GM21786 (cell line): ENCODE data around the gene RNF227.

ENCODE experiments used
- ATAC-seq: cut with Tn5 transposase; IDR thresholded peaks from one replicate; pipeline ENCODE4 v1.9.1; 2021; ENCODE audit not compliant: unreplicated experiment

Gene RNF227

GRCh38 chr17:7930841-7931631, 14.9 kb upstream of the RNF227 start:
- no peak for ATAC-seq

DNA sequence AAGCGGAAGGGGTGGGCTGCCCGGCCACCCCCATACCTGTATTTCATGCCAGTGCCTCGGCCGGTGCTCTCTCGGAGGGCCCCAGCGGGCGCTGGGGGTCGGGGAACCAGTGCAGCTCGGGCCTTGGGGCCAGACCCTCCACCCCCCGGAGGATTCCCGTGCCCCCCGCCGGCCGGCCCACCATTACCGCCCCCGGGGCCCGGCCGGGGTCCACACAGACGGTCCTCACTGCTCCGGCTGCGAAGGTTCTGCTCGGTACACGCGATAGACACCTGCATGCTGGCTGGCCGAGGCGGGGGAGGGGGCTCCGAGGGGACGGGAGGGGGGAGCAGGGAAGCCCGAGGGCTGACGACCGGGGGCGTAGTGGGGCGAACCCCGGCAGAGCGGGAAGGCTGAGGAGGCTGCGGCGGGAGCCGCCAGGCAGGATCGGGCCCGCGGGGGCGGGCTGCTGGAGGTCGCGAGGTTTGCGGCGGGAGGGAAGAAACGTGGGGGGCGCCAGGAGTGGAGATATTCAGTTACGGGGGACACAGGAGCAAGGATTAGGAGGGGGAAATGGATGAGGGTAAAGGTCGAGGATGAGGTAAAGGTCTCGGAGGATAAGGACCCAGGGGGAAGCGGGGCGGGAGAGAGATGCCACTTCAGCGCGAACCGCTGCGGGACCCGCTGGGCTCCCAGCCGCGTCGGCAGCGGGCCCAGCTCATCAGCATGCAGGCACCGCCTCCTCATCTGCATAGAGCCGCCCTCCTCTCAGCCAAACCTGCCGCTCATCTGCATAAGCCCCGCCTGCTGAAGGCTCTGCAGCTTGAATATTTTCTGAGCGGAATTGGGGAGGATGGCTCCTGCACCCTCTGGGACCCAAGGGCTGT, 13.3 kb upstream of the RNF227 start, which contains the start of gene KCNAB3:
KCNAB3 (minus strand) TSS at position 699 of the 866 bp plus-strand sequence; CDS start at position 278, 421 bp downstream.
- ATAC-seq, result no peak

GRCh38 chr17:7927596-7927995, 11.5 kb upstream of the RNF227 start:
- ATAC-seq, result no peak

- no peak for ATAC-seq
Measured at GRCh38 chr17:7922845-7923628, 6.9 kb upstream of the RNF227 start.

DNA sequence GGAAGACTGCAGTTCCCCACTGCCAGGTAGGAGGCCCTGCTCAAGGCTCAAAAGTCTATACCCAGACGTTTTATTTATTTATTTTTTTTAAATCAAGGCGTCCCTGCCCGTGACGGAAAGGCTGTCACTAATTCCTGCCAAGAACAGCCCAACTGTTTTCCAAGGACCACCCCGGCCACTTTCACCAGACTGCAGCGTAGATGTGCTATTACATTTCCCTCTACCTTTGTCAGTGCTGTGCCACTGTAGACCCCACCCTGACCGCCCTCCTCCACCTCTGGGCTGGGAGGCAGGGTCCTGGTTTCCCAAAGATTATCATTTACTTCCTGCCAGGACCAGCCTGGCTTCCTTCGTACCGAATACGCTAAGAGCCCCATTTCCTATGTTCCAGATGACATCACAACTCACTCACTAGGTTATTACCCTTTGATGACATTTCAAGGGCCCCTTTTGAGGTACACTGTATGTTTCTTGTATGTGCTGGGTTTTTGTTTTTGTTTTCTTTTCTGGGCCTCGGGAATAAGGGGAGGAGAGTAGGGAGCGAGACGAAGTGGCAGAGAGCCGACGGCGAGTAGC, 6.3 kb upstream of the RNF227 start:
- no peak for ATAC-seq

DNA sequence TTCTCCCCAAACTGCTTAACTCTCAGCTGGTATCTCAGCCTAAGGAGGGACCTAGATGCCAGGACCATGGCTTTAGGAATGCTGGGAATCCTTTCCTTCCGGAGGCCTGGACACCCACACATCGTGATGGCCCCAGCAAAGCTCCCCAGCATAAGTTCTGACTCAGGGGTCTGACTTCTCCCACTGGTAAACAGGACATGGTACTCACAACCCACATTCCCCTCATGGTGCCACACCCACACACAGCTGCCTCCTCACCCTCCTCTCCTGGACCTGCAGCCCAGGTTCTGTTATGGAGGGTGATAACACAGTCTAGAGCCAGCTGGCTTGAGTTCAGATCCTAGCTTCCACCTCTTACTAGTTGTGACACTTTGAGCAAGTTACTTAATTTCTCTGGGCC, 719 bp upstream of the RNF227 start:
- no peak for ATAC-seq

DNA sequence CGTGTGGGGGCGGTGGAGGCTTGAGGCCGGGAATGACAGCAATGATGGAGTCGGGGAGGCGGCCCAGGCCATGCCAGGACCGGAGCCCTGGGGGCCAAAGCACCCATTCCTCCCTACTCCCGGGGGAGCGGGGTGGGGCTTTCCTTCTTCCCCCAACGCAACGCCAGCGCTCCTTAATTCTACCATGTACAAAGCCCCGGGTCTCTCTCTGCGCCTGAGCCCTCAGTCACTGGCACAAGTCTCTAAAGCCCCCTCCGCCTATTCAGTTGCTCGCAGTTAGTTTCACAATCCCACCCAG, 245 bp upstream of the RNF227 start:
- ATAC-seq, result no peak

DNA sequence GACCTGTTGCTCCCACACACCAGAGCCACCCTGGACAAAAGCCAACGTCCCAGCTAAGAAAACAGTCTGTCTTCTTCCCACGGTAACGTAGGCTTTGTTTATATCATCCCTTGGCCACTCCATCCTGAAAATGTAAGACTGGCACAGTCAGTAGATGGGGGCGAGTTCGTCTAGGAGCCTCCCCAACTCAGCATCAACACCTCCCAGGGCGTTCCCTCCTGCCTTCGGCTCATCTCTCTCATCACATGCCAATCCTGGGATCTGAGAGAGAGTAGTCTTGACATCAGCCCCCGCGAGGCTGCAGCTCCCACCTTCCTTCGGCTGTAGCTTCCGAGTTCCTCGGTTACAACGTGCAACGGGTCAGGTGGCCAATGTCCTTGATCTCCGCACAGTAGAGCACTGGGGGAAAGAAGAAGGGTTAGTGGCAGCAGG, 894 bp downstream of the RNF227 start:
- no peak for ATAC-seq

DNA sequence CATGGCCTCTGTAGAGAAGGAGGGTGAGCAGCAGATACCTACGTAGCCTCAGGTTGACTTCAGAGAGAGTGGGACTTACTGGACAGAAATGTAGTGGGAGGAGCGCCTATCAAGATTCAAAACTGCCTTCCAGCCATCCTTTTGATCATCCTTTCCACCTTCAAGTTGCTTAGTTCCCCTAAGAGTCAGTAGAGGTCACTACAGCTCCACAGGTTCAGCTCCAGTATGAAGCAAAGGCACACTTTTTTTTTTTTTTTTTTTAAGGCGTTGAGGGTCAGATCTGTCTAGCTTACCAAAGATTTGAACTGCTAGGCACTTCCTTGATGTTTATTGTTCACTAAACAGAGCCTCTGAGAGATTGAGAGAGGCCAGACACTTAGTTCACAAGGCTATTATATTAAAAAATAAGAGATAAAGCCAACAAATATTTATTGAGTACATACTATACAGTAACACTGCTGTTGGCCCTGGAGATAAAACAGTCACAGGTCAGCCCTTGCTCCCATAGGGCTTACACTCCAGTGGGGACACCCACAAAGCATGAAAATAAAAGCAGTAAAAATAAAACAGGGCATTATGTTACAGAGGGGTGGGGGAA, 3.1 kb downstream of the RNF227 start:
- no peak for ATAC-seq

GRCh38 chr17:7911116-7911515, 5.0 kb downstream of the RNF227 start:
- no peak for ATAC-seq

DNA sequence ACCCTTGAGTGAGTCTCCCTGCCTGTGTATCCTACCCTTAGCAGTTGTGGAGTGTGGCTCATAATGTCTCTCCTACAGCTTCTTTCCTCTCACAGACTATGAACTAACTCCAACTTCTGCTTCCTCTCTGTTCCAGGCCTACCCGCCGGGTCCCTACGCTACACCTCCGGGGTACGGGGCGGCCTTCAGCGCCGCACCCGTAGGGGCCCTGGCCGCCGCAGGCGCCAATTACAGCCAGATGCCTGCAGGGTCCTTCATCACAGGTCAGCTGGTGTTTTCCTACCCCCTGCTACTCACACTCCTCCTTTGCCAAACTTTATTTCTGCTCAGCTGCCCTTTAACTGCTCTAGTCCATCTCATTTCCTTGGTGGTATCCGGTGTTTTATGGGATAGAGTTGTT, 5.4 kb downstream of the RNF227 start:
- ATAC-seq, result no peak

DNA sequence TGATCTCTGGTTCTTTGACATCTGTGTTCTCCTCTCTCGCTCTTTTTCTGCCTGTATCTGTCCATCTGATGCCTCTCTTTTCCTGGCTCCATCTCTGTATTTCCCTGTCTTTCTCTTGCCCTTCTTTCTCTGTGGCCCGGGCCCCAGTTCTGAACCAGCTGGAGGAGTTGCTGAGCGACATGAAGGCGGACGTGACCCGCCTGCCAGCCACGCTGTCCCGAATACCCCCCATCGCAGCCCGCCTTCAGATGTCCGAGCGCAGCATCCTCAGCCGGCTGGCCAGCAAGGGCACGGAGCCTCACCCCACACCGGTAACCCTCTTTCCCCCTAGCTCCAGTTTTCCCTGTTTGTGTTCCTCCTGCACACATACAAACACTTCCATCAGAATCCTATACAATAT, 5.8 kb downstream of the RNF227 start:
- no peak for ATAC-seq

GRCh38 chr17:7909089-7909488, 7.0 kb downstream of the RNF227 start:
- ATAC-seq, result no peak

GRCh38 chr17:7903154-7904103, 12.7 kb downstream of the RNF227 start:
- no peak for ATAC-seq

GRCh38 chr17:7897773-7898172, 18.3 kb downstream of the RNF227 start:
- ATAC-seq, result no peak

GRCh38 chr17:7897090-7897489, 19.0 kb downstream of the RNF227 start:
- no peak for ATAC-seq

- no peak for ATAC-seq
Measured at GRCh38 chr17:7894866-7895265, 21.2 kb downstream of the RNF227 start.

- ATAC-seq, result no peak
Measured at GRCh38 chr17:7894226-7894625, 21.9 kb downstream of the RNF227 start.

DNA sequence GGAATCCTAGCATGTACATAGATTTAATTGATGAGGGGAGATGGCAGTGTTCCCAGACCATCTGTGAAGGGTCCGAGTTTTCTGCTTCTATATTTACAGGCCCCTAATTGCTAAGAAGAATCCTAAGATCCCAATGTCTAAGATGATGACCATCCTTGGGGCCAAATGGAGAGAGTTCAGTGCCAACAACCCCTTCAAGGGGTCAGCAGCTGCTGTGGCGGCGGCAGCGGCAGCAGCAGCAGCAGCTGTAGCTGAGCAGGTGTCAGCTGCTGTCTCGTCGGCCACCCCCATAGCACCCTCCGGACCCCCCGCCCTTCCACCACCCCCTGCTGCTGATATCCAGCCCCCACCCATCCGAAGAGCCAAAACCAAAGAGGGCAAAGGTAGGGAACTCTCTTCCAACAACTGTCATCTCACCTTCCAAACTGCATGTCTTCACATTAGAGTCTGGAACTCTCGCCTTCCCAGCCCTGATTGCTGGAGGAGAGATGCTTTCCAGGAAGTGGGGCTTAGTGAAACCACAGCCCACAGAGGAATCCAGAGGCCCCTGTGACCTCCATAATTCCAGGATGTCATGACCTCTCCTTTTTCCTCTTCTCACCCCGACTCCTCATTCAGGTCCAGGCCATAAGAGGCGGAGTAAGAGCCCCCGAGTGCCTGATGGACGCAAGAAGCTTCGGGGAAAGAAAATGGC, 22.8 kb downstream of the RNF227 start:
- ATAC-seq, result no peak
